IPS-18a (cell line): ENCODE results near the gene DDX6.
A peak's percentile ranks its signal among the peaks of the same experiment; 100 is the strongest.

ENCODE experiments used
- H3K27ac ChIP-seq: one replicate; pipeline ENCODE4 v1.5.1; 2013; ENCODE audit warnings: low read length
- H3K27me3 ChIP-seq: one replicate; pipeline ENCODE4 v1.6.1; 2013; ENCODE audit warnings: mild to moderate bottlenecking, low read length; ENCODE audit not compliant: control insufficient read depth, insufficient read depth
- H3K36me3 ChIP-seq: one replicate; pipeline ENCODE4 v1.6.1; 2013; ENCODE audit warnings: low read depth, low read length; ENCODE audit not compliant: control insufficient read depth
- H3K4me1 ChIP-seq: one replicate; pipeline ENCODE4 v1.6.1; 2013; ENCODE audit warnings: low read depth, low read length; ENCODE audit not compliant: control insufficient read depth
- H3K4me3 ChIP-seq: one replicate; pipeline ENCODE4 v1.5.1; 2013; ENCODE audit warnings: low read length
- H3K9ac ChIP-seq: one replicate; pipeline ENCODE4 v1.6.1; 2013; ENCODE audit warnings: mild to moderate bottlenecking, low read length, moderate library complexity
- H3K9me3 ChIP-seq: one replicate; pipeline ENCODE4 v1.6.1; 2013; ENCODE audit warnings: low read depth, low read length; ENCODE audit not compliant: control insufficient read depth

The DDX6 gene

GRCh38 chr11:118813551-118813950, 22.6 kb upstream of the DDX6 start:
- H3K9me3 ChIP-seq: no peaks in the 10 kb centered on the region
- no peaks in the 10 kb centered on the region for H3K27me3 ChIP-seq
- no peaks in the 10 kb centered on the region for H3K4me1 ChIP-seq
- H3K9ac ChIP-seq: no peak overlapping the region
- H3K4me3 ChIP-seq: no peak overlapping the region
- no peaks in the 10 kb centered on the region for H3K36me3 ChIP-seq
- H3K27ac ChIP-seq: no peak overlapping the region

GRCh38 chr11:118812485-118812884, 21.5 kb upstream of the DDX6 start:
- H3K27ac ChIP-seq: no peak overlapping the region
- H3K9ac ChIP-seq: no peak overlapping the region
- no peaks in the 10 kb centered on the region for H3K9me3 ChIP-seq
- no peaks in the 10 kb centered on the region for H3K4me1 ChIP-seq
- no peak overlapping the region for H3K4me3 ChIP-seq
- H3K36me3 ChIP-seq: no peaks in the 10 kb centered on the region
- H3K27me3 ChIP-seq: no peaks in the 10 kb centered on the region

- Histone ChIP-seq H3K27me3 (no peaks in the 10 kb centered on the region), H3K27ac (no peak overlapping the region), H3K36me3 (no peaks in the 10 kb centered on the region), H3K4me3 (no peak overlapping the region), H3K4me1 (no peaks in the 10 kb centered on the region), H3K9me3 (no peaks in the 10 kb centered on the region), H3K9ac (no peak overlapping the region)
Observed at GRCh38 chr11:118807800-118808778, 17.1 kb upstream of the DDX6 start.

GRCh38 chr11:118806400-118806799, 15.4 kb upstream of the DDX6 start:
- H3K4me1 ChIP-seq: no peaks in the 10 kb centered on the region
- H3K27ac ChIP-seq: no peak overlapping the region
- H3K4me3 ChIP-seq: no peak overlapping the region
- H3K27me3 ChIP-seq: no peaks in the 10 kb centered on the region
- no peak overlapping the region for H3K9ac ChIP-seq
- no peaks in the 10 kb centered on the region for H3K36me3 ChIP-seq
- no peaks in the 10 kb centered on the region for H3K9me3 ChIP-seq

- Histone ChIP-seq H3K27me3 (no peaks in the 10 kb centered on the region), H3K9ac (no peak overlapping the region), H3K4me1 (no peaks in the 10 kb centered on the region), H3K9me3 (no peaks in the 10 kb centered on the region), H3K36me3 (no peaks in the 10 kb centered on the region), H3K27ac (no peak overlapping the region), H3K4me3 (no peak overlapping the region)
Observed at GRCh38 chr11:118804094-118804493, 13.1 kb upstream of the DDX6 start.

GRCh38 chr11:118799372-118799771, 8.4 kb upstream of the DDX6 start:
- H3K27ac ChIP-seq: no peak overlapping the region
- H3K4me3 ChIP-seq: no peak overlapping the region
- H3K9me3 ChIP-seq: no peaks in the 10 kb centered on the region
- H3K27me3 ChIP-seq: no peaks in the 10 kb centered on the region
- H3K9ac ChIP-seq: no peak overlapping the region
- H3K36me3 ChIP-seq: no peaks in the 10 kb centered on the region
- H3K4me1 ChIP-seq: no peaks in the 10 kb centered on the region

- Histone ChIP-seq H3K4me3 (no peak overlapping the region), H3K4me1 (peaks cover 10% of the 10 kb centered on the region), H3K9me3 (no peaks in the 10 kb centered on the region), H3K9ac (no peak overlapping the region), H3K27ac (no peak overlapping the region), H3K27me3 (no peaks in the 10 kb centered on the region), H3K36me3 (no peaks in the 10 kb centered on the region)
Observed at GRCh38 chr11:118797510-118797909, 6.5 kb upstream of the DDX6 start.

GRCh38 chr11:118792570-118793124, 1.7 kb upstream of the DDX6 start:
- no peaks in the 10 kb centered on the region for H3K36me3 ChIP-seq
- peak overlapping the region; percentile 30 for H3K27ac ChIP-seq
- no peaks in the 10 kb centered on the region for H3K9me3 ChIP-seq
- peaks cover 13% of the 10 kb centered on the region for H3K4me1 ChIP-seq
- H3K27me3 ChIP-seq: no peaks in the 10 kb centered on the region
- H3K4me3 ChIP-seq: peak overlapping the region; percentile 99
- peak overlapping the region; percentile 100 for H3K9ac ChIP-seq

- H3K9ac ChIP-seq: peak overlapping the region; percentile 100
- no peaks in the 10 kb centered on the region for H3K9me3 ChIP-seq
- H3K4me3 ChIP-seq: peak overlapping the region; percentile 99
- H3K27ac ChIP-seq: peak overlapping the region; percentile 98
- H3K4me1 ChIP-seq: peaks cover 13% of the 10 kb centered on the region
- H3K36me3 ChIP-seq: no peaks in the 10 kb centered on the region
- no peaks in the 10 kb centered on the region for H3K27me3 ChIP-seq
Observed at GRCh38 chr11:118791961-118792569, 1.1 kb upstream of the DDX6 start.

- Histone ChIP-seq H3K4me3 (peak overlapping the region; percentile 99), H3K36me3 (peaks cover 8% of the 10 kb centered on the region), H3K9ac (peak overlapping the region; percentile 100), H3K27me3 (no peaks in the 10 kb centered on the region), H3K9me3 (no peaks in the 10 kb centered on the region), H3K27ac (peak overlapping the region; percentile 98), H3K4me1 (peaks cover 13% of the 10 kb centered on the region)
Observed at GRCh38 chr11:118790357-118791110, 430 bp downstream of the DDX6 start.
